ENCODE measurements around the gene CLTCL1. TPM values are rescaled to one million over a fixed set of nuclear protein-coding genes. Genes with fewer than 3 reads are reported as not detected.

The CLTCL1 gene
- total and polyA plus RNA-seq, 9 of the 15 experiments (the other 6 are each of a cell fraction or from before 2014, with no cell fraction given), result 1.1 to 11.7 (median 5.0) TPM

GRCh38 chr22:19212302-19212870, 79.1 kb downstream of the CLTCL1 start:
- peaks cover 4 to 7% of the 10 kb centered on the region in 2 experiments for H3K4me1 ChIP-seq (replicated peaks in 1 of 2; ENCODE audit: control insufficient read depth in 2 of 2, insufficient read depth in 2 of 2, low read length in 2 of 2)
- H3K9me1 ChIP-seq (ENCODE audit: control insufficient read depth, insufficient read depth, low read length), result no peaks in the 10 kb centered on the region
- H3K27ac ChIP-seq (ENCODE audit: extremely low read depth, low read depth, low read length), result no peak overlapping the region
- 0% methylated on average over 1 of the region's 1 CpG for WGBS (ENCODE audit: insufficient coverage, low coverage, missing lambda C conversion rate)
- H2AFZ ChIP-seq (ENCODE audit: low read depth, low read length), result no peak overlapping the region
- no TSS peak for BruUV-seq (replicated peaks)
- no peaks in the 10 kb centered on the region for H3K9me3 ChIP-seq (replicated peaks; ENCODE audit: control insufficient read depth, insufficient read depth, low read depth, low read length)
- in situ Hi-C loops (cut with MboI) (no loop called here), intact Hi-C loops (cut with micrococcal nuclease) (no loop called here)
- no peak overlapping the region for H3K9ac ChIP-seq (ENCODE audit: insufficient read depth in 1 of 2, low read depth in 2 of 2, low read length in 2 of 2)
- no peak overlapping the region for H3K4me3 ChIP-seq
- ATAC-seq, result no peak
- H3K27me3 ChIP-seq (ENCODE audit: control insufficient read depth in 2 of 2, insufficient read depth in 2 of 2, low read length in 2 of 2), result peaks cover 37 to 41% of the 10 kb centered on the region in 2 experiments
- H3K4me2 ChIP-seq (ENCODE audit: insufficient read depth, low read length), result no peak overlapping the region
- ChIA-PET CTCF (ENCODE audit: low intra/inter-chr PET ratio) (interaction anchor here (0.7 kb wide), 1 partner anchor 256 kb away, joined by 6 read pairs; no protein-coding TSS in a partner anchor), POLR2A (interaction anchor here (2.1 kb wide), 1 partner anchor 15 kb away, joined by 6 read pairs; no protein-coding TSS in a partner anchor)
- H4K20me1 ChIP-seq (replicated peaks; ENCODE audit: control insufficient read depth, insufficient read depth, low read length), result 0 out of 2 replicates have a peak, but pooled peaks cover 7% of the 10 kb centered on the region
- FAIRE-seq, result no peak
- no peaks in the 10 kb centered on the region for H3K79me2 ChIP-seq (ENCODE audit: control insufficient read depth, insufficient read depth, low read length)
- H3K36me3 ChIP-seq (ENCODE audit: control insufficient read depth, insufficient read depth, low read length), result no peaks in the 10 kb centered on the region
- DNase-seq (ENCODE audit: extremely low read depth in 1 of 4, low spot score in 3 of 4), result no peak
- TF ChIP-seq SMARCA5 (IDR thresholded peaks at IDR 0.05) (0 out of 2 replicates have a peak, but pooled peaks have one; percentile 47), ZNF77 (CRISPR knock-in tag; IDR thresholded peaks at IDR 0.05) (no peak), DPF2 (IDR thresholded peaks at IDR 0.05) (0 out of 2 replicates have a peak, but pooled peaks have one; percentile 16), POLR2B (IDR thresholded peaks at IDR 0.05; ENCODE audit: low read depth, partially characterized antibody) (no peak), MIER1 (IDR thresholded peaks at IDR 0.05; ENCODE audit: low read depth) (peak; percentile 42; the same call in 1 of the 2 replicates), ZNF354B (CRISPR knock-in tag; IDR thresholded peaks at IDR 0.05) (no peak), SUPT5H (IDR thresholded peaks at IDR 0.05) (peak; percentile 32; the same call in 1 of the 2 replicates), XRCC4 (IDR thresholded peaks at IDR 0.05; ENCODE audit: extremely low read depth, insufficient read depth, insufficient read length) (no peak), SMARCE1 (IDR thresholded peaks at IDR 0.05) (0 out of 2 replicates have a peak, but pooled peaks have one; percentile 19), ATF4 (CRISPR knock-in tag; IDR thresholded peaks at IDR 0.05) (no peak), ELF4 (CRISPR knock-in tag; IDR thresholded peaks at IDR 0.05) (0 out of 2 replicates have a peak, but pooled peaks have one; percentile 16), SP2 (IDR thresholded peaks at IDR 0.05; ENCODE audit: extremely low read depth, low read depth, low read length, poor library complexity, severe bottlenecking) (no peak), ZNF512 (tag; IDR thresholded peaks at IDR 0.05) (peak; percentile 98), MLLT1 (IDR thresholded peaks at IDR 0.05) (peak; percentile 51 to 61; a peak in 2 of 4 replicates), DIDO1 (tag; IDR thresholded peaks at IDR 0.05; ENCODE audit: low read depth) (no peak)
